Spinal cord (tissue), 10 donors: ENCODE data around the gene FRMD3. TPM values are rescaled to one million over a fixed set of nuclear protein-coding genes. Genes with fewer than 3 reads are reported as not detected.
A peak's percentile ranks its signal among the peaks of the same experiment; 100 is the strongest.

ENCODE experiments used
- DNase-seq, 6 donors: peaks; one replicate each; pipeline versions ENCODE4 v3.0.0 to v3.0.0-alpha.2; 2013 to 2015; ENCODE audit warnings: low spot score in 6 of 6, low read depth in 4 of 6
- H3K27ac ChIP-seq: one replicate; pipeline ENCODE4 v1.5.1; 2013; ENCODE audit warnings: low read depth, low read length, control low read depth
- H3K27me3 ChIP-seq: one replicate; pipeline ENCODE4 v1.6.1; 2013; ENCODE audit warnings: low read length; ENCODE audit not compliant: control insufficient read depth, insufficient read depth
- H3K36me3 ChIP-seq: one replicate; pipeline ENCODE4 v1.6.1; 2013; ENCODE audit warnings: low read length; ENCODE audit not compliant: control insufficient read depth, insufficient read depth
- H3K4me1 ChIP-seq: one replicate; pipeline ENCODE4 v1.6.1; 2013; ENCODE audit warnings: low read length; ENCODE audit not compliant: control insufficient read depth, insufficient read depth
- H3K4me3 ChIP-seq: one replicate; pipeline ENCODE4 v1.5.1; 2013; ENCODE audit warnings: low read depth, low read length, control low read depth
- H3K9me3 ChIP-seq: one replicate; pipeline ENCODE4 v1.6.1; 2013; ENCODE audit warnings: low read length; ENCODE audit not compliant: control insufficient read depth, insufficient read depth
- WGBS: methylation state at CpG from one replicate; pipeline ENCODE4 v1.1.5; 2013; ENCODE audit warnings: missing lambda C conversion rate; ENCODE audit not compliant: insufficient coverage; 5-methylcytosine and 5-hydroxymethylcytosine counted together
- polyA plus RNA-seq, 2 donors: library from polyadenylated mRNA; unstranded; fragments of 120-200 nt; gene quantifications; one replicate each; pipeline ENCODE4 v1.2.1, GENCODE V29; 2013; ENCODE audit not compliant: insufficient read length in 2 of 2
- total RNA-seq, 2 donors: library from RNA; depleted of rRNA in 1 of 2; stranded (reverse); fragments of 120-200 nt in 1 of 2; fragments of >200 nt in 1 of 2; gene quantifications; one replicate each; pipeline versions ENCODE4 v1.2.3 to v1.2.4, GENCODE V29; 2013 to 2014
- donor health status: healthy.

FRMD3 gene
- total and polyA plus RNA-seq, 4 donors: 12.6 to 26.8 (median 16.5) TPM

- no peaks in the 10 kb centered on the region for H3K9me3 ChIP-seq
- no peaks in the 10 kb centered on the region for H3K36me3 ChIP-seq
- DNase-seq: peak in 1 of 6 donors; percentile 52
- H3K4me1 ChIP-seq: peaks cover 4% of the 10 kb centered on the region
- no peak overlapping the region for H3K27ac ChIP-seq
- 59% methylated on average over 6 of the region's 9 CpGs for WGBS
- H3K4me3 ChIP-seq: no peak overlapping the region
- H3K27me3 ChIP-seq: no peaks in the 10 kb centered on the region
Observed at GRCh38 chr9:83349031-83349430, 189.2 kb downstream of the FRMD3 start.

GRCh38 chr9:83346655-83347420 lies 191.4 kb downstream of the FRMD3 start:
- Histone ChIP-seq H3K4me1 (peaks cover 6% of the 10 kb centered on the region), H3K4me3 (no peak overlapping the region), H3K36me3 (peaks cover 6% of the 10 kb centered on the region), H3K9me3 (no peaks in the 10 kb centered on the region), H3K27me3 (no peaks in the 10 kb centered on the region), H3K27ac (no peak overlapping the region)
- DNase-seq: peak in 2 of 6 donors; percentile 18 to 65
- WGBS: 50% methylated on average over 1 of the region's 2 CpGs

- DNase-seq: no peak
- Histone ChIP-seq H3K4me3 (no peak overlapping the region), H3K4me1 (peaks cover 2% of the 10 kb centered on the region), H3K27ac (no peak overlapping the region), H3K27me3 (no peaks in the 10 kb centered on the region), H3K9me3 (no peaks in the 10 kb centered on the region), H3K36me3 (peaks cover 9% of the 10 kb centered on the region)
- WGBS: 79% methylated on average over 10 of the region's 10 CpGs
Observed at GRCh38 chr9:83343366-83343999, 194.7 kb downstream of the FRMD3 start.

- Histone ChIP-seq H3K4me1 (peaks cover 2% of the 10 kb centered on the region), H3K27me3 (no peaks in the 10 kb centered on the region), H3K4me3 (no peak overlapping the region), H3K36me3 (peaks cover 9% of the 10 kb centered on the region), H3K27ac (no peak overlapping the region), H3K9me3 (no peaks in the 10 kb centered on the region)
- DNase-seq: no peak
- WGBS: 96% methylated on average over 3 of the region's 3 CpGs
Observed at GRCh38 chr9:83342731-83343130, 195.5 kb downstream of the FRMD3 start.

DNA sequence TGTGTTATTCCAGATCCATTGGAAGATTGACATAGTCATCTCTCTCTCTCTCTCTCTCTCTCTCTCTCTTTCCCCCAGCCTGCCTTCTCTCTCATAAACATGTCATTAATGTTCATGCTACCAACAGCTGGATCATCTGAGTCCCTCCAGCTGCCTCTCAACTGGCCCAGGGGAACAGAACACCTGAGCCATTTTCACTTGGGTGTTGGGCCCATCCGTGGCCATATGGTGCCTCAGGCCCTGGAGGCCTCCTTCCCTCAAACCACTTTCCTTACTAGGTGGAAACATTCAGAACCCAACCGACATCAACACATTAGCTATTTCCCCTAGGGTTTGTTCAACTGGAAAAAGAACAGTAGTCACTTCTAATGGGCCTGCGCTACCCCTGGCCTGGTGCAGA lies 196.2 kb downstream of the FRMD3 start:
- Histone ChIP-seq H3K4me1 (peaks cover 2% of the 10 kb centered on the region), H3K27me3 (no peaks in the 10 kb centered on the region), H3K4me3 (no peak overlapping the region), H3K9me3 (no peaks in the 10 kb centered on the region), H3K36me3 (peaks cover 9% of the 10 kb centered on the region), H3K27ac (no peak overlapping the region)
- no peak for DNase-seq
- 83% methylated on average over 1 of the region's 3 CpGs for WGBS

- H3K4me3 ChIP-seq: no peak overlapping the region
- DNase-seq: no peak
- 94% methylated on average over 2 of the region's 3 CpGs for WGBS
Observed at GRCh38 chr9:83340451-83340850, 197.8 kb downstream of the FRMD3 start.

GRCh38 chr9:83339435-83339834 lies 198.8 kb downstream of the FRMD3 start:
- WGBS: no CpG with 5 or more reads among the region's 1 CpG
- DNase-seq: no peak

More at GRCh38 chr9:83340451-83340850, 197.8 kb downstream of the FRMD3 start:
- H3K27me3 ChIP-seq: no peaks in the 10 kb centered on the region
- H3K36me3 ChIP-seq: peaks cover 9% of the 10 kb centered on the region
- H3K4me1 ChIP-seq: peaks cover 2% of the 10 kb centered on the region
- no peak overlapping the region for H3K27ac ChIP-seq
- H3K9me3 ChIP-seq: no peaks in the 10 kb centered on the region

GRCh38 chr9:83336706-83337105 lies 201.5 kb downstream of the FRMD3 start:
- 22% methylated on average over 1 of the region's 1 CpG for WGBS
- Histone ChIP-seq H3K9me3 (no peaks in the 10 kb centered on the region), H3K4me1 (no peaks in the 10 kb centered on the region), H3K27me3 (no peaks in the 10 kb centered on the region), H3K27ac (no peak overlapping the region), H3K36me3 (peaks cover 2% of the 10 kb centered on the region), H3K4me3 (no peak overlapping the region)
- no peak for DNase-seq

More at GRCh38 chr9:83339435-83339834, 198.8 kb downstream of the FRMD3 start:
- Histone ChIP-seq H3K9me3 (no peaks in the 10 kb centered on the region), H3K27me3 (no peaks in the 10 kb centered on the region), H3K4me3 (no peak overlapping the region), H3K4me1 (peaks cover 2% of the 10 kb centered on the region), H3K27ac (no peak overlapping the region), H3K36me3 (peaks cover 9% of the 10 kb centered on the region)

GRCh38 chr9:83334320-83334719 lies 203.9 kb downstream of the FRMD3 start:
- peak in 5 of 6 donors; percentile 43 to 91 (median 62) for DNase-seq
- Histone ChIP-seq H3K27me3 (no peaks in the 10 kb centered on the region), H3K4me1 (no peaks in the 10 kb centered on the region), H3K4me3 (no peak overlapping the region), H3K36me3 (no peaks in the 10 kb centered on the region), H3K9me3 (no peaks in the 10 kb centered on the region), H3K27ac (no peak overlapping the region)
- 2% methylated on average over 4 of the region's 4 CpGs for WGBS
